Upper lobe of right lung (tissue), 1 donor: ENCODE data around the gene GRHL3. TPM values are rescaled to one million over a fixed set of nuclear protein-coding genes. Genes with fewer than 3 reads are reported as not detected.

Experiments
- ATAC-seq: fragments of 200-7000 bp; cut with Tn5 transposase; one replicate; pipeline ENCODE4 v1.9.1; 2020; ENCODE audit warnings: mild to moderate bottlenecking, moderate library complexity
- DNase-seq: peaks from one replicate; pipeline ENCODE4 v3.0.0-alpha.2; 2020
- H3K27ac ChIP-seq: fragments of 200-600 bp; one replicate; pipeline ENCODE4 v1.8.0; 2022
- H3K27me3 ChIP-seq: fragments of 200-600 bp; one replicate; pipeline ENCODE4 v1.8.0; 2022; ENCODE audit warnings: mild to moderate bottlenecking
- H3K36me3 ChIP-seq: fragments of 200-600 bp; one replicate; pipeline ENCODE4 v1.8.0; 2022
- H3K4me1 ChIP-seq: fragments of 200-600 bp; one replicate; pipeline ENCODE4 v1.8.0; 2022
- H3K4me3 ChIP-seq: fragments of 200-600 bp; one replicate; pipeline ENCODE4 v1.8.0; 2022; ENCODE audit warnings: mild to moderate bottlenecking
- H3K9me3 ChIP-seq: fragments of 200-600 bp; one replicate; pipeline ENCODE4 v1.8.0; 2022
- CTCF ChIP-seq: fragments of 200-600 bp; IDR thresholded peaks from one replicate; pipeline ENCODE4 v1.8.0; 2022; ENCODE audit warnings: antibody characterized with exemption
- intact Hi-C: fragments of 100-400 bp; cut with DNase I; formaldehyde crosslinking; loops from one replicate; pipeline ENCODE4 v1.11.0; 2022
- total RNA-seq: library from RNA; stranded (reverse); fragmentation: NEBNext Ultra II Directional; extraction: Animal tissue kit (Norgen Biotek cat#: 25700); gene quantifications from one replicate; pipeline ENCODE4 v1.2.1, GENCODE V29; 2021
- donor health status: DM: no; HTN: yes; CAD: no; lungs with severe emphysema.

The GRHL3 gene
- total RNA-seq, 1 donor from 2014 or later = 0.55 TPM

GRCh38 chr1:24373710-24374109, 54.6 kb downstream of the GRHL3 start:
- no peak for TF ChIP-seq CTCF
- Histone ChIP-seq H3K27me3 (no peaks in the 10 kb centered on the region), H3K27ac (no peak overlapping the region), H3K4me1 (no peaks in the 10 kb centered on the region), H3K36me3 (peaks cover 4% of the 10 kb centered on the region), H3K9me3 (no peaks in the 10 kb centered on the region), H3K4me3 (no peak overlapping the region)
- ATAC-seq = no peak
- intact Hi-C loops = no loop called here
- no peak for DNase-seq

DNA sequence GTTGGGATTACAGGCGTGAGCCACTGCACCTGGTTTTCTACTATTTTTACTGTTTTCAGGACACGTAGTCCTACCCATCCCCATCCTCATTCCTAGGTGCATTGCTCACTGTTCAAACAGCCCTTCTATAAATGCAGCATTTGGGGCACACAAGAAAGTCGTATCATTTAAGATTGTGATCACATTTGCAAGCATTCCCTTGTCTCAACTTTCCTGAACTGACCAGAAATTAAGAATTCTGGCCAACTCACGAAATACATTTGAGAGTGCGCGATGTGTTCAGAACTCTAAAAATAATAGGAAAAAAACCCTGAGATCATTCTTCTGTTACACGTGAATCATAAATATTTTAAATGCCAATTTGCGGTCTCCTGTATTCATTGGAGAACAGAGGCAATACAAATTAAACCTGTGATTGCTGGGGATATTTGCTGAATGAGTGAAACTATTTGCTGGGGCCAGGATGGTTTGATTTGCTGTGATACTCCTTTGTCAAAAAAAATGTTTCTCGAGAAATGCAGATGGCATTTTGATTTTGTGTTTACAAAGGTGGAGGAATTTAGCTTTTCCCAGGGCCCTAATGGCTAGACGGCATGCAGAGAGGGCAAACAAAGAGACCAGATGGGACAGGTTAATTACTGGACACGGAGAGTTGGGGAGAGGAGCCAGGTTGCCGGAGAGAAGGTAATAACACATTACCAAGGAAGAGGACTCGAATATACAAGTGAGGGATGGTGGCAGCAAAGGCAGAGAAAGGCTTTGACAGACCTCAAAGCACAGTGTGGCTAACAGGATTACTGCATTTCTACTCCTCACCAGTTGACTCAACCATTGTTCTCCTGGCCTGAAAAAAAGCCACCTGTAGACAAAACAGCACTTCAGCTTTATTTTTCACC, 56.0 kb downstream of the GRHL3 start:
- Histone ChIP-seq H3K9me3 (no peaks in the 10 kb centered on the region), H3K27me3 (no peaks in the 10 kb centered on the region), H3K27ac (no peak overlapping the region), H3K4me3 (no peak overlapping the region), H3K4me1 (no peaks in the 10 kb centered on the region), H3K36me3 (peaks cover 12% of the 10 kb centered on the region)
- no peak for TF ChIP-seq CTCF
- no peak for ATAC-seq
- DNase-seq = no peak
- intact Hi-C loops = no loop called here

DNA sequence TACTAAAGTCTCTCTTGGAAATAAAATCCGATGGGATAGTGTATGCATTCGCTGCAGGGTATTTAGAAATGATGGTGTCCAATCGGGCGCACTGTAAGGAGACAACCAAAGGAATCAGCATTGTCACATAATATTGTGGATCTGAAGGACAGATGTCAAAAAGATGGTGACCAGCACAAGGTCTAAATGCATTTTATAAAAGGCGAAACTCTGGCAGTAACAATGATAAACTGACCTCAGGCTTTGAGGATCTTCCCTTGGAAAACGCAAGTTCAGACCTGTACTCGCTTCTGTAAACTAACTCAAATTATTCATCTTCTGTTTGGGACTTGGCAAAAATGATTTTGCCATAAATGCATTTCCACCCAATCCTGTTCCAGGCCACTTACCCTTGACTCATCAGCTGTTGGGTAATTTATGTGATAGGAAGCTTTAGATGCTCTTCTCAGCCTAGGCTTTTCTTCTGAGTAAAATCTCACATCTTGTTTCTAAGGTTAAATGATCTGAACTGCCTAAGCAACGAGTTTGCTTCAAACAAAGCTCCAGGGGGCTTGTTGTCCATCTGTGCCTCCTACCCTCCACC, 60.7 kb downstream of the GRHL3 start:
- H3K27me3 ChIP-seq = no peaks in the 10 kb centered on the region
- intact Hi-C loops = no loop called here
- no peak overlapping the region for H3K27ac ChIP-seq
- no peaks in the 10 kb centered on the region for H3K9me3 ChIP-seq
- ATAC-seq = no peak
- no peak for TF ChIP-seq CTCF
- H3K4me1 ChIP-seq = peaks cover 11% of the 10 kb centered on the region
- peaks cover 12% of the 10 kb centered on the region for H3K36me3 ChIP-seq
- DNase-seq = no peak
- no peak overlapping the region for H3K4me3 ChIP-seq

- no peak for DNase-seq
- intact Hi-C loops = no loop called here
- H3K36me3 ChIP-seq = peaks cover 12% of the 10 kb centered on the region
- H3K4me1 ChIP-seq = peaks cover 15% of the 10 kb centered on the region
- ATAC-seq = no peak
- TF ChIP-seq CTCF = no peak
- H3K27ac ChIP-seq = no peak overlapping the region
- no peaks in the 10 kb centered on the region for H3K27me3 ChIP-seq
- H3K9me3 ChIP-seq = no peaks in the 10 kb centered on the region
- no peak overlapping the region for H3K4me3 ChIP-seq
Observed at GRCh38 chr1:24380508-24380907, 61.4 kb downstream of the GRHL3 start.

DNA sequence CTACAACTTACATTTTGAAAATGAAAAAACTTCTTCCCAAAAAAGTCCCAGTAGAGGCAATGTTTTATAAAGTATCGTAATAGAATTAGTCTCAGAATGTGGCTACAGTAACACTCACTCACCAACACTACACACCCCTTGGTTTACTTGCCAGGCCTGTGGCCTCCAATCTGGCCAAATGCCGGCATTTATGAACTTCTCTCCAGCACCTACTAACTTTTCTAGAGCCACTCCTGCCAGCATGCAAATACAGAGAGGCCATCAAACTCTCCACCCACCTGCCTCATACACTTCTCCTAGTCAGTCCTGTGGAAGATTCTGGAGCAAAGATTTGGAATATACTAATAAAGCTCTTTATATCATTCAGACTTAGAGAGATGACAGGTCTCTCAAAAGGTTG, 62.1 kb downstream of the GRHL3 start:
- intact Hi-C loops = no loop called here
- H3K27ac ChIP-seq = no peak overlapping the region
- ATAC-seq = no peak

More for the DNA sequence above, 62.1 kb downstream of the GRHL3 start:
- peaks cover 15% of the 10 kb centered on the region for H3K4me1 ChIP-seq
- no peak for TF ChIP-seq CTCF
- H3K9me3 ChIP-seq = no peaks in the 10 kb centered on the region
- no peaks in the 10 kb centered on the region for H3K27me3 ChIP-seq
- H3K4me3 ChIP-seq = no peak overlapping the region
- no peak for DNase-seq
- peaks cover 12% of the 10 kb centered on the region for H3K36me3 ChIP-seq
